ENCODE data around the gene RPL18A. TPM values are rescaled to one million over a fixed set of nuclear protein-coding genes. Genes with fewer than 3 reads are reported as not detected.
"Not testable (repeated sequence)": the region's sequence is repeated elsewhere in the genome, so short reads cannot be mapped to it uniquely, and the experiment has no call there.

The RPL18A gene
- total RNA-seq, 3 donors from 2014 or later (not counting 1 experiment from before 2014, with no cell fraction given), result 1,015 to 1,285 (median 1,208) TPM

DNA sequence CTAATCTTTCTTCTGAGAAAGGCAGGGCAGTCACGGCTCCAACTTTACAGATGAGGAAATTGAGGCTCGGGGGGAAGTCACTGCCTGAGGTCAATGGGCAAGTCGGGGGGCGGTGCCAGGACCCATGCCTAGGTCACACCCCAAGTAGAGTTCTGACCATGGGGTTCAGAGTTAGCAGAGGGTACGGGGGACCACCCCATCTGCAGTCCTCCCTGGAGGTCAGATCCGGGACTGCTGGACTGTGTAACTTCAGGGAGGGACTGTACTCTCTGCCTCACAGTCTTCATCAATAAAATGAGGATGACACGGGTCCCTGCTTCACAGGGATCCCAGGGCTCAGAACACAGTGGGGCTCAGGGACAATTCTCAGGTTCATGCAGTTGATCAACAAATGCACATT lies 19.8 kb downstream of the RPL18A start:
- Histone ChIP-seq H3K36me3 (ENCODE audit: control insufficient read depth, insufficient read depth, low read length) (no peaks in the 10 kb centered on the region), H3K9me3 (ENCODE audit: control insufficient read depth, insufficient read depth, low read length) (no peaks in the 10 kb centered on the region), H3K27ac (ENCODE audit: low read length) (no peak overlapping the region), H3K27me3 (ENCODE audit: control insufficient read depth, insufficient read depth, low read length) (no peaks in the 10 kb centered on the region), H3K4me1 (ENCODE audit: control insufficient read depth, insufficient read depth, low read length) (peaks cover 8% of the 10 kb centered on the region), H3K4me3 (ENCODE audit: low read length) (no peak overlapping the region)
- Mint-ChIP-seq H3K27ac (no peak overlapping the region), H3K9me3 (no peaks in the 10 kb centered on the region), H3K4me1 (peaks cover 0 to 4% of the 10 kb centered on the region in 2 donors), H3K4me3 (no peak overlapping the region), H3K36me3 (no peaks in the 10 kb centered on the region), H3K27me3 (ENCODE audit: low read depth in 2 of 2) (peaks cover 0 to 3% of the 10 kb centered on the region in 2 donors)
- TF ChIP-seq, protein P1, sequence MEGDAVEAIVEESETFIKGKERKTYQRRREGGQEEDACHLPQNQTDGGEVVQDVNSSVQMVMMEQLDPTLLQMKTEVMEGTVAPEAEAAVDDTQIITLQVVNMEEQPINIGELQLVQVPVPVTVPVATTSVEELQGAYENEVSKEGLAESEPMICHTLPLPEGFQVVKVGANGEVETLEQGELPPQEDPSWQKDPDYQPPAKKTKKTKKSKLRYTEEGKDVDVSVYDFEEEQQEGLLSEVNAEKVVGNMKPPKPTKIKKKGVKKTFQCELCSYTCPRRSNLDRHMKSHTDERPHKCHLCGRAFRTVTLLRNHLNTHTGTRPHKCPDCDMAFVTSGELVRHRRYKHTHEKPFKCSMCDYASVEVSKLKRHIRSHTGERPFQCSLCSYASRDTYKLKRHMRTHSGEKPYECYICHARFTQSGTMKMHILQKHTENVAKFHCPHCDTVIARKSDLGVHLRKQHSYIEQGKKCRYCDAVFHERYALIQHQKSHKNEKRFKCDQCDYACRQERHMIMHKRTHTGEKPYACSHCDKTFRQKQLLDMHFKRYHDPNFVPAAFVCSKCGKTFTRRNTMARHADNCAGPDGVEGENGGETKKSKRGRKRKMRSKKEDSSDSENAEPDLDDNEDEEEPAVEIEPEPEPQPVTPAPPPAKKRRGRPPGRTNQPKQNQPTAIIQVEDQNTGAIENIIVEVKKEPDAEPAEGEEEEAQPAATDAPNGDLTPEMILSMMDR (IDR thresholded peaks at IDR 0.05), result no peak
- DNase-seq (no peak), ATAC-seq (no peak)
- intact Hi-C loops (cut with micrococcal nuclease), result no loop called here
- 85% methylated on average over 7 of the region's 7 CpGs for WGBS (ENCODE audit: insufficient coverage)

DNA sequence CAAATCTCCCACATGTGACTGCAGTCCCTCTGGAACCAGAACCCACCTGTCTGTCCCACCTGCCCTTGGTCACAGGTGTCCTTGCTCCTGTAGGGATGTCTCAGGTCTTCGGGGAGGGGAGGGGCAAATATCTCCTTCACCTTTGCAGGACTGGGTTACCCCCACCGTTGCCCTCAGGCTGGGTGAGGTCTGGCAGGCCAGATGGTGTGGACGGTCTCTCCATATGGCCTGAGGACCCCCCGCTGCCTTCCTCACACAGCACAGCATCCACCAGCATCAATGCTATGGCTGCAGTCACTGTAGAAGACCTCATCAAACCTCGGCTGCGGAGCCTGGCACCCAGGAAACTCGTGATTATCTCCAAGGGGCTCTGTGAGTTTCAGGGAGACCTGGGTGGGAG lies 22.0 kb downstream of the RPL18A start:
- Mint-ChIP-seq H3K4me1 (no peaks in the 10 kb centered on the region), H3K36me3 (no peaks in the 10 kb centered on the region), H3K9me3 (no peaks in the 10 kb centered on the region), H3K4me3 (no peak overlapping the region), H3K27me3 (ENCODE audit: low read depth in 2 of 2) (no peaks in the 10 kb centered on the region), H3K27ac (no peak overlapping the region)
- no peak overlapping the region for H3K4me3 ChIP-seq (ENCODE audit: low read length)
- DNase-seq (no peak), ATAC-seq (no peak)
- H3K36me3 ChIP-seq (ENCODE audit: control insufficient read depth, insufficient read depth, low read length), result no peaks in the 10 kb centered on the region
- H3K9me3 ChIP-seq (ENCODE audit: control insufficient read depth, insufficient read depth, low read length), result no peaks in the 10 kb centered on the region
- intact Hi-C loops (cut with micrococcal nuclease), result no loop called here
- H3K27me3 ChIP-seq (ENCODE audit: control insufficient read depth, insufficient read depth, low read length), result no peaks in the 10 kb centered on the region
- H3K4me1 ChIP-seq (ENCODE audit: control insufficient read depth, insufficient read depth, low read length), result peaks cover 8% of the 10 kb centered on the region
- TF ChIP-seq, protein P1 (IDR thresholded peaks at IDR 0.05), result no peak
- WGBS (ENCODE audit: insufficient coverage), result 85% methylated on average over 7 of the region's 7 CpGs
- H3K27ac ChIP-seq (ENCODE audit: low read length), result no peak overlapping the region

DNA sequence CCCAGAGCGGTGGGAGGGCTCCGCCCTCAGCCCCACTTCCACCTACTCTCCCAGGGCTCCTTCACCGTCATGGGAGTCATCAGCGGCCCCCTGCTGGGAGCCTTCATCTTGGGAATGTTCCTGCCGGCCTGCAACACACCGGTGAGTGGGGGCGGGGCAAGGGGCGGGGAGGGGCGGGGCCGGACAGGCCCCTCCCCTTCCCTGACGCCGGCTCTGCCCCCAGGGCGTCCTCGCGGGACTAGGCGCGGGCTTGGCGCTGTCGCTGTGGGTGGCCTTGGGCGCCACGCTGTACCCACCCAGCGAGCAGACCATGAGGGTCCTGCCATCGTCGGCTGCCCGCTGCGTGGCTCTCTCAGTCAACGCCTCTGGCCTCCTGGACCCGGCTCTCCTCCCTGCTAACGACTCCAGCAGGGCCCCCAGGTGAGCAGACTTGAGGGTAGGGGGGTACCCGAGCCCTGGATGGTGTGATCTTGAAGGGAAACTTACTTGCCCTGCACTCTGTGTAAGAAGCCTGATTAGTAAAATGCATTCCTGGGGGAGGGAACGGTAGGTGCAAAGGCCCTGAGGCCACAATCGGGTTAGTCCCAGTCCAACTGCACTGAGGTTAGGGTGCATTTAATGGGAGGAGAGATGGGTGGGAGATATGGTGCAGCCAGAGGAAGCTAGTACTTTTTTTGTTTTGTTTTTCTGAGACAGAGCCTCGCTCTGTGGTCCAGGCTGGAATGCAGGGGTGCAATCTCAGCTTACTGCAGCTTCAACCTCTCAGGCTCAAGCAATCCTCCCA lies 24.1 kb downstream of the RPL18A start:
- Histone ChIP-seq H3K4me3 (ENCODE audit: low read length) (no peak overlapping the region), H3K27ac (ENCODE audit: low read length) (no peak overlapping the region), H3K36me3 (ENCODE audit: control insufficient read depth, insufficient read depth, low read length) (no peaks in the 10 kb centered on the region), H3K4me1 (ENCODE audit: control insufficient read depth, insufficient read depth, low read length) (peaks cover 8% of the 10 kb centered on the region), H3K27me3 (ENCODE audit: control insufficient read depth, insufficient read depth, low read length) (no peaks in the 10 kb centered on the region), H3K9me3 (ENCODE audit: control insufficient read depth, insufficient read depth, low read length) (no peaks in the 10 kb centered on the region)
- Mint-ChIP-seq H3K9me3 (no peaks in the 10 kb centered on the region), H3K36me3 (no peaks in the 10 kb centered on the region), H3K4me3 (no peak overlapping the region), H3K4me1 (no peaks in the 10 kb centered on the region), H3K27ac (no peak overlapping the region), H3K27me3 (ENCODE audit: low read depth in 2 of 2) (no peaks in the 10 kb centered on the region)
- DNase-seq (no peak), ATAC-seq (no peak)
- intact Hi-C loops (cut with micrococcal nuclease), result no loop called here
- 87% methylated on average over 33 of the region's 33 CpGs for WGBS (ENCODE audit: insufficient coverage)
- TF ChIP-seq, protein P1 (IDR thresholded peaks at IDR 0.05), result no peak

DNA sequence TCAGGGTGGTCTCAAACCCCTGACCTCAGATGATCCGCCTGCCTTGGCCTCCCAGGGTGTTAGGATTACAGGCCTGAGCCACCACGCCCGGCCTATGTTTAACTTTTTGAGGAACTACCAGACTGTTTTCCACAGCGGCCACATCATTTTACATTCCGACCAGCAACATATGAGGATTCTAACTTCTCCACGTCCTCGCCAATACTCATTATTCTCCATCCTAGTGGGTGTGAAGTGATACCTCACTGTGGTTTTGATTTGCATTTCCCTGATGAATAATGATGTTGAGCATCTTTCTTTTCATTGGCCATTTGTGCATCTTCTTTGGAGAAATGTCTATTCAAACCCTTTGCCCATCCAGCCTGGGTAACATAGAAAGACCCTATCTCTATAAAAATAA lies 26.8 kb downstream of the RPL18A start:
- Histone ChIP-seq H3K9me3 (ENCODE audit: control insufficient read depth, insufficient read depth, low read length) (no peaks in the 10 kb centered on the region), H3K27me3 (ENCODE audit: control insufficient read depth, insufficient read depth, low read length) (no peaks in the 10 kb centered on the region), H3K27ac (ENCODE audit: low read length) (no peak overlapping the region), H3K4me3 (ENCODE audit: low read length) (no peak overlapping the region), H3K36me3 (ENCODE audit: control insufficient read depth, insufficient read depth, low read length) (no peaks in the 10 kb centered on the region), H3K4me1 (ENCODE audit: control insufficient read depth, insufficient read depth, low read length) (peaks cover 8% of the 10 kb centered on the region)
- Mint-ChIP-seq H3K36me3 (no peaks in the 10 kb centered on the region), H3K4me3 (no peak overlapping the region), H3K27me3 (ENCODE audit: low read depth in 2 of 2) (peaks cover 0 to 2% of the 10 kb centered on the region in 2 donors), H3K9me3 (no peaks in the 10 kb centered on the region), H3K4me1 (no peaks in the 10 kb centered on the region), H3K27ac (no peak overlapping the region)
- 84% methylated on average over 4 of the region's 7 CpGs for WGBS (ENCODE audit: insufficient coverage)
- intact Hi-C loops (cut with micrococcal nuclease), result no loop called here
- ATAC-seq, result no peak
- DNase-seq, result no peak
- TF ChIP-seq, protein P1 (IDR thresholded peaks at IDR 0.05), result no peak

DNA sequence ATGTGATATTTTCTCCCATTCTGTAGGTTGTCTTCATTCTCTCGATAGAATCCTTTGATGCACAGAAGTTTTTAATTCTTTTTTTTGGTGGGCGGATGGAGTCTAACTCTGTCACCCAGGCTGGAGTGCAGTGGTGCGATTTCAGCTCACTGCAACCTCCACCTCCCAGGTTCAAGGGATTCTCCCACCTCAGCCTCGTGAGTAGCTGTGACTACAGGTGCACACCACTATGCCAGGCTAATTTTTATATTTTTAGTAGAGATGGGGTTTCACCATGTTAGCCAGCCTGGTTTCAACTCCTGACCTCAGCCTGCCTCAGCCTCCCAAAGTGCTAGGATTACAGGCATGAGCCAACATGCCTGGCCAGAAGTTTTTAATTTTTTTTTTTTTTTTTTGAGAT lies 27.5 kb downstream of the RPL18A start:
- H3K27ac Mint-ChIP-seq; H3K4me1 ChIP-seq (ENCODE audit: control insufficient read depth, insufficient read depth, low read length); H3K36me3 Mint-ChIP-seq; H3K9me3 Mint-ChIP-seq; H3K9me3 ChIP-seq (ENCODE audit: control insufficient read depth, insufficient read depth, low read length); H3K27ac ChIP-seq (ENCODE audit: low read length); ATAC-seq; intact Hi-C loops (cut with micrococcal nuclease); DNase-seq; H3K27me3 Mint-ChIP-seq (ENCODE audit: low read depth in 2 of 2); H3K27me3 ChIP-seq (ENCODE audit: control insufficient read depth, insufficient read depth, low read length); H3K4me3 Mint-ChIP-seq; H3K4me3 ChIP-seq (ENCODE audit: low read length); H3K4me1 Mint-ChIP-seq; H3K36me3 ChIP-seq (ENCODE audit: control insufficient read depth, insufficient read depth, low read length): not testable (repeated sequence)
- WGBS (ENCODE audit: insufficient coverage), result 82% methylated on average over 3 of the region's 4 CpGs

All from natural killer cell (primary cell).